Endothelial cell of umbilical vein (primary cell): ENCODE measurements around the gene SYNDIG1. TPM values are rescaled to one million over a fixed set of nuclear protein-coding genes. Genes with fewer than 3 reads are reported as not detected.

ENCODE experiments used
- BruUV-seq: library from RNA; stranded (reverse); fragments of 400-500 nt; replicated peaks from 2 replicates; lab custom pipeline; 2021; lab: Mats Ljungman, UMichigan
- CTCF ChIA-PET: fragments of 300-600, 350-600 bp; sonication (Branson Sonifier 250); formaldehyde crosslinking; loops from one replicate; lab custom pipeline; 2021; ENCODE audit warnings: antibody characterized with exemption, inconsistent platforms; lab: Charles Lee
- POLR2A ChIA-PET: fragments of 300-600, 350-600 bp; sonication (Branson Sonifier 250); formaldehyde crosslinking; loops from one replicate; lab custom pipeline; 2021; ENCODE audit warnings: antibody characterized with exemption, inconsistent platforms; lab: Charles Lee
- DNase-seq: peaks from one replicate; pipeline ENCODE4 v3.0.0-alpha.2; 2011; ENCODE audit warnings: low read depth, low spot score
- FAIRE-seq: peaks from 2 replicates; lab custom pipeline; 2011; peaks lifted over from hg19 to GRCh38; lab: Jason Lieb, UNC
- H2AFZ ChIP-seq: 2 replicates; pipeline ENCODE4 v1.6.0; 2012; ENCODE audit warnings: low read depth, low read length, control low read depth, inconsistent platforms
- H3K27ac ChIP-seq: 2 replicates; pipeline ENCODE4 v1.5.1; 2011; ENCODE audit warnings: low read depth, mild to moderate bottlenecking, control low read depth, low read length, moderate library complexity; ENCODE audit not compliant: insufficient read depth
- H3K27me3 ChIP-seq, 2 experiments: 2 replicates each; pipeline versions ENCODE4 v1.6.0 to v1.6.1; 2011; ENCODE audit warnings: low read length in 2 of 2, mixed read lengths in 1 of 2; ENCODE audit not compliant: control insufficient read depth in 2 of 2, insufficient read depth in 2 of 2
- H3K36me3 ChIP-seq, 2 experiments: 2 replicates in 1 of 2; 3 replicates in 1 of 2; pipeline ENCODE4 v1.5.1; 2011; ENCODE audit warnings: low read length in 2 of 2, mild to moderate bottlenecking in 1 of 2, moderate library complexity in 1 of 2; ENCODE audit not compliant: control insufficient read depth in 2 of 2, insufficient read depth in 2 of 2; ENCODE audit errors: extremely low read depth in 1 of 2
- H3K4me1 ChIP-seq: 3 replicates; pipeline ENCODE4 v1.5.1; 2011; ENCODE audit warnings: mild to moderate bottlenecking, low read length; ENCODE audit not compliant: control insufficient read depth, insufficient read depth; ENCODE audit errors: extremely low read depth
- H3K4me2 ChIP-seq: 2 replicates; pipeline ENCODE4 v1.6.1; 2011; ENCODE audit warnings: low read length, control low read depth, mixed read lengths; ENCODE audit not compliant: insufficient read depth
- H3K4me3 ChIP-seq, 3 experiments: fragments of 200-600 bp in 1 of 3; sonication (generic), shearing (Covaris generic) in 1 of 3; replicated peaks in 1 of 3; 2 replicates each; pipeline ENCODE4 v1.5.1; 2011 to 2016; ENCODE audit warnings: control low read depth in 3 of 3, low read length in 3 of 3, mild to moderate bottlenecking in 2 of 3, inconsistent platforms in 1 of 3, low read depth in 1 of 3, moderate library complexity in 1 of 3; ENCODE audit not compliant: insufficient read depth in 1 of 3
- H3K79me2 ChIP-seq: 2 replicates; pipeline ENCODE4 v1.6.0; 2012; ENCODE audit warnings: low read length, inconsistent platforms; ENCODE audit not compliant: control insufficient read depth, insufficient read depth
- H3K9ac ChIP-seq: replicated peaks from 2 replicates; pipeline ENCODE3; 2011; ENCODE audit warnings: low read length, control low read depth; ENCODE audit not compliant: insufficient read depth; ENCODE audit errors: extremely low read depth
- H3K9me1 ChIP-seq: replicated peaks from 3 replicates; pipeline ENCODE4 v1.6.0; 2011; ENCODE audit warnings: mild to moderate bottlenecking, low read length; ENCODE audit not compliant: control insufficient read depth, insufficient read depth; ENCODE audit errors: extremely low read depth
- H3K9me3 ChIP-seq: replicated peaks from 2 replicates; pipeline ENCODE4 v1.5.1; 2012; ENCODE audit warnings: low read length, inconsistent platforms; ENCODE audit not compliant: control insufficient read depth, insufficient read depth
- H4K20me1 ChIP-seq: replicated peaks from 2 replicates; pipeline ENCODE3; 2011; ENCODE audit warnings: mild to moderate bottlenecking, low read length; ENCODE audit not compliant: control insufficient read depth, insufficient read depth; ENCODE audit errors: extremely low read depth
- EZH2 ChIP-seq: IDR thresholded peaks from 2 replicates; pipeline ENCODE4 v1.6.1; 2012; ENCODE audit warnings: borderline replicate concordance, low read depth, mild to moderate bottlenecking, moderate library complexity, low read length, inconsistent platforms; ENCODE audit not compliant: severe bottlenecking
- FOS ChIP-seq: IDR thresholded peaks from 2 replicates; pipeline ENCODE4 v1.6.1; 2011; ENCODE audit warnings: mild to moderate bottlenecking, low read length, moderate library complexity, borderline replicate concordance; ENCODE audit not compliant: insufficient read depth
- GATA2 ChIP-seq: IDR thresholded peaks from 2 replicates; pipeline ENCODE4 v1.7.0; 2011; ENCODE audit warnings: low read depth, mild to moderate bottlenecking, moderate library complexity, mixed read lengths, low read length; ENCODE audit not compliant: insufficient read length, insufficient read depth
- JUN ChIP-seq: IDR thresholded peaks from 2 replicates; pipeline ENCODE4 v1.6.1; 2011; ENCODE audit warnings: borderline replicate concordance, low read depth; ENCODE audit not compliant: insufficient read length, insufficient read depth
- MYC ChIP-seq: IDR thresholded peaks from one replicate; pipeline ENCODE4 v1.6.1; 2011; ENCODE audit warnings: mild to moderate bottlenecking, low read depth, low read length
- POLR2A ChIP-seq: IDR thresholded peaks from 2 replicates; pipeline ENCODE4 v1.6.1; 2012; ENCODE audit warnings: low read depth, mild to moderate bottlenecking, control low read depth, low read length
- dilution Hi-C: fragments of 300-500 bp; cut with MboI; formaldehyde crosslinking; loops from one replicate; pipeline ENCODE4 v1.15.0; 2019; ENCODE audit warnings: low sequenced_read_pairs; ENCODE audit not compliant: extremely low pct_ligation_motif_present
- intact Hi-C: fragments of 100-400 bp; cut with micrococcal nuclease; formaldehyde crosslinking; loops from one replicate; pipeline ENCODE4 v1.10.0; 2022
- polyA plus RNA-seq, 4 experiments: library from polyadenylated mRNA; depleted of rRNA in 3 of 4; stranded (reverse) in 3 of 4; unstranded in 1 of 4; fragments of >200 nt; gene quantifications; 2 replicates each; pipeline versions ENCODE4 v1.2.1 to v1.2.3, GENCODE V29; 2011 to 2012; ENCODE audit warnings: missing spikeins in 1 of 4
- total RNA-seq: library from RNA; stranded (reverse); gene quantifications from 2 replicates; pipeline ENCODE4 v1.2.3, GENCODE V29; 2021
- TF ChIP-seq, protein P1 (sequence below): IDR thresholded peaks from 2 replicates; pipeline ENCODE4 v1.6.1; 2011; ENCODE audit not compliant: insufficient read depth, insufficient read length
- TF ChIP-seq, protein P2 (sequence below), 2 donors: IDR thresholded peaks; 1 replicate in 1 of 2; 2 replicates in 1 of 2; pipeline ENCODE4 v1.5.1; 2011; ENCODE audit warnings: low read length in 2 of 2, mild to moderate bottlenecking in 2 of 2, moderate library complexity in 2 of 2, control low read depth in 1 of 2, inconsistent platforms in 1 of 2, low read depth in 1 of 2; ENCODE audit not compliant: insufficient read depth in 1 of 2; ENCODE audit errors: extremely low read depth in 1 of 2

The SYNDIG1 gene
- total and polyA plus RNA-seq, 2 donors (not counting 3 experiments of a cell fraction or from before 2014, with no cell fraction given), result not detected

DNA sequence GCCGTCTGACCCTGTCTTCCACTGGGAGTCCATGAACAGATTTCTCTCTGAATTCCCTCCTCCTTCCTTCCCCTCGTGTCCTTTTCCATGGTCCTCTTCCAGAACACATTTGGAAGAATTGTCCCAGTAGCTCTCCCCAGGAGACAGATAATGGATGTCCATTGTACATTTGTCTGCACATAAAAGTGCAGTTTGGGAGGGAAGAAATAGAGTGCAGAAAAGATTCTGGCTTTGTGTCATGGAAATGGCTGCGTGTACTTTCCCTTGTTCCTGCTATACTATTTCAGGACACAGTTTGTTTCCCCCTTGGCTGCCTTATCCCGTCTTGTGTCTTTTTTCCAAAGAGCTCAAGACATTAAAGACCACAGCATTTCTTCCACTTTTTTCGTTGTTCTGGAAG is 127.6 kb downstream of the SYNDIG1 start:
- intact Hi-C loops, result no loop called here
- H3K9ac ChIP-seq, result no peak overlapping the region
- no TSS peak for BruUV-seq
- no peaks in the 10 kb centered on the region for H3K36me3 ChIP-seq
- H3K27me3 ChIP-seq, result no peaks in the 10 kb centered on the region
- H3K4me3 ChIP-seq, result no peak overlapping the region
- ChIA-PET POLR2A (no interaction called here), CTCF (no interaction called here)
- H3K9me1 ChIP-seq, result no peaks in the 10 kb centered on the region
- peaks cover 2% of the 10 kb centered on the region for H3K9me3 ChIP-seq
- DNase-seq (no peak), FAIRE-seq (no peak)
- no peak overlapping the region for H3K27ac ChIP-seq
- TF ChIP-seq POLR2A, result no peak
- no peak for TF ChIP-seq JUN
- TF ChIP-seq, protein P1, sequence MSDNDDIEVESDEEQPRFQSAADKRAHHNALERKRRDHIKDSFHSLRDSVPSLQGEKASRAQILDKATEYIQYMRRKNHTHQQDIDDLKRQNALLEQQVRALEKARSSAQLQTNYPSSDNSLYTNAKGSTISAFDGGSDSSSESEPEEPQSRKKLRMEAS, result no peak
- no peak for TF ChIP-seq MYC
- TF ChIP-seq, protein P2, sequence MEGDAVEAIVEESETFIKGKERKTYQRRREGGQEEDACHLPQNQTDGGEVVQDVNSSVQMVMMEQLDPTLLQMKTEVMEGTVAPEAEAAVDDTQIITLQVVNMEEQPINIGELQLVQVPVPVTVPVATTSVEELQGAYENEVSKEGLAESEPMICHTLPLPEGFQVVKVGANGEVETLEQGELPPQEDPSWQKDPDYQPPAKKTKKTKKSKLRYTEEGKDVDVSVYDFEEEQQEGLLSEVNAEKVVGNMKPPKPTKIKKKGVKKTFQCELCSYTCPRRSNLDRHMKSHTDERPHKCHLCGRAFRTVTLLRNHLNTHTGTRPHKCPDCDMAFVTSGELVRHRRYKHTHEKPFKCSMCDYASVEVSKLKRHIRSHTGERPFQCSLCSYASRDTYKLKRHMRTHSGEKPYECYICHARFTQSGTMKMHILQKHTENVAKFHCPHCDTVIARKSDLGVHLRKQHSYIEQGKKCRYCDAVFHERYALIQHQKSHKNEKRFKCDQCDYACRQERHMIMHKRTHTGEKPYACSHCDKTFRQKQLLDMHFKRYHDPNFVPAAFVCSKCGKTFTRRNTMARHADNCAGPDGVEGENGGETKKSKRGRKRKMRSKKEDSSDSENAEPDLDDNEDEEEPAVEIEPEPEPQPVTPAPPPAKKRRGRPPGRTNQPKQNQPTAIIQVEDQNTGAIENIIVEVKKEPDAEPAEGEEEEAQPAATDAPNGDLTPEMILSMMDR (IDR thresholded peaks at IDR 0.05; ENCODE audit: extremely low read depth in 1 of 2, insufficient read depth in 1 of 2, low read depth in 1 of 2, low read length in 2 of 2), result no peak
- TF ChIP-seq FOS, result no peak
- no peak for TF ChIP-seq EZH2
- TF ChIP-seq GATA2, result no peak
- no peaks in the 10 kb centered on the region for H4K20me1 ChIP-seq
- H3K79me2 ChIP-seq, result no peaks in the 10 kb centered on the region
- no peaks in the 10 kb centered on the region for H3K4me1 ChIP-seq
- no peak overlapping the region for H2AFZ ChIP-seq
- dilution Hi-C loops, result no loop called here
- H3K4me2 ChIP-seq, result no peak overlapping the region
